GM23338 (cell line): ENCODE data around the gene SCN9A.

ENCODE experiments used
- CREB1 ChIP-seq: fragments of 250-450 bp; sonication (Bioruptor Pico); IDR thresholded peaks from 2 replicates; pipeline ENCODE4 v1.5.0; 2020; ENCODE audit warnings: low read depth, mild to moderate bottlenecking, moderate library complexity
- CTCF ChIP-seq, 2 experiments: fragments of 200-600 bp in 1 of 2; sonication (generic) in 1 of 2; conservative IDR thresholded peaks; 2 replicates each; pipeline versions ENCODE4 v1.5.1 to v1.6.1; 2016 to 2017; ENCODE audit warnings: antibody characterized with exemption in 2 of 2, low read depth in 2 of 2, mild to moderate bottlenecking in 2 of 2, moderate library complexity in 1 of 2
- EZH2 ChIP-seq: fragments of 200-600 bp; sonication (generic); IDR thresholded peaks from one replicate; pipeline ENCODE4 v1.8.0; 2017; ENCODE audit warnings: antibody characterized with exemption, mild to moderate bottlenecking, low read depth; ENCODE audit not compliant: unreplicated experiment
- EZH2phosphoT487 ChIP-seq: fragments of 200-600 bp; sonication (generic); IDR thresholded peaks from one replicate; pipeline ENCODE4 v1.8.1; 2018; ENCODE audit warnings: antibody characterized with exemption; ENCODE audit not compliant: unreplicated experiment
- JUNB ChIP-seq: IDR thresholded peaks from one replicate; pipeline ENCODE4 v1.6.1; 2016; ENCODE audit warnings: antibody characterized with exemption; ENCODE audit not compliant: unreplicated experiment
- POLR2AphosphoS5 ChIP-seq: IDR thresholded peaks from 2 replicates; pipeline ENCODE4 v1.6.1; 2016; ENCODE audit warnings: antibody characterized with exemption, low read depth
- REST ChIP-seq: IDR thresholded peaks from one replicate; pipeline ENCODE4 v1.6.1; 2018; ENCODE audit warnings: antibody characterized with exemption; ENCODE audit not compliant: unreplicated experiment
- ZNF114 ChIP-seq: fragments of 250-450 bp; sonication (Bioruptor Pico); IDR thresholded peaks from 2 replicates; pipeline ENCODE4 v1.5.0; 2020; ENCODE audit warnings: mild to moderate bottlenecking, moderate library complexity
- ZNF331 ChIP-seq: fragments of 250-450 bp; sonication (Bioruptor Pico); IDR thresholded peaks from 2 replicates; pipeline ENCODE4 v1.5.0; 2020; ENCODE audit warnings: low read depth, mild to moderate bottlenecking, moderate library complexity

- TF ChIP-seq CTCF (conservative IDR thresholded peaks at IDR 0.05; ENCODE audit: low read depth in 2 of 2) (no peak), CREB1 (CRISPR knock-in tag) (no peak), EZH2phosphoT487 (no peak), REST (no peak), EZH2 (no peak), ZNF331 (CRISPR knock-in tag) (no peak), POLR2AphosphoS5 (no peak), ZNF114 (no peak), JUNB (no peak)
These were observed 34.3 kb downstream of the SCN9A start for GRCh38 chr2:166341426-166341825.
